ENCODE data around the gene MARK1.
"Not testable (repeated sequence)": the region's sequence is repeated elsewhere in the genome, so short reads cannot be mapped to it uniquely, and the experiment has no call there.

Gene MARK1

DNA sequence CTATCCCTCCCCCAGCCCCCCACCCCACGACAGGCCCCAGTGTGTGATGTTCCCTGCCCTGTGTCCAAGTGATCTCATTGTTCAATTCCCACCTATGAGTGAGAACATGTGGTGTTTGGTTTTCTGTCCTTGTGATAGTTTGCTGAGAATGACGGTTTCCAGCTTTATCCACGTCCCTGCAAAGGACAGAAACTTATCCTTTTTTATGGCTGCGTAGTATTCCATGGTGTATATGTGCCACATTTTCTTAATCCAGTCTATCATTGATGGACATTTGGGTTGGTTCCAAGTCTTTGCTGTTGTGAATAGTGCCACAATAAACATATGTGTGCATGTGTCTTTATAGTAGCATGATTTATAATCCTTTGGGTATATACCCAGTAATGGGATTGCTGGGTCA lies 77.7 kb downstream of the MARK1 start:
- not testable (repeated sequence) for DNase-seq

DNA sequence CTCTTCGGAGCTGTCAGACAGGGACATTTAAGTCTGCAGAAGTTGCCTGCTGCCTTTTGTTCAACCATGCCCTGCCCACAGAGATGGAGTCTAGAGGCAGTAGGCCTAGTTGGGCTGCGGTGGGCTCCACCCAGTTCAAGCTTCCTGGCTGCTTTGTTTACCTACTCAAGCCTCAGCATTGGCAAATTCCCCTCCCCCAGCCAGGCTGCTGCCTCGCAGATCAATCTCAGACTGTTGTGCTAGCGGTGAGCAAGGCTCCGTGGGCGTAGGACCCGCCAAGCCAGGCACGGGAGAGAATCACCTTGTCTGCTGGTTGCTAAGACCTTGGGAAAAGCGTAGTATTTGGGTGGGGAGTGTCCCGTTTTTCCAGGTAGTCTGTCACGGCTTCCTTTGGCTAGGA lies 83.2 kb downstream of the MARK1 start:
- DNase-seq, result not testable (repeated sequence)

DNA sequence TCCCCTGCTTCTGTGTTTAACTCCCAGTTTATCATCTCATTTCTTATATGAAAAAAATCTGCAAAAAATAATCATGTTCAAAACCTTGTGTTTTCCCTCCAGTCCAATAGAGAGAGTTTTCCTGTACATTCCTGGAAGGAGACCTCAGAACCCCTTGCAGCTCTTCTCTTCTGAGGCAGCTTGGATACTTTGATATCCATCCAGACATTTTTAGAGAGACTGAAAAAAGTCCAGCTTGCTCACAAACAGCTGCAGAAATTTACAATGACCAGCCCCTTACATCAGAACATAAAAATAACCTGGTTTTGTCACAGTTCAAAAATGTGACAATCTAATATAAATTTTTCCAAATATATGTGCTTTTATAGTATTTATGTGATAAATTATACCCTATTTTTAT lies 88.9 kb downstream of the MARK1 start:
- DNase-seq, result no peak

DNA sequence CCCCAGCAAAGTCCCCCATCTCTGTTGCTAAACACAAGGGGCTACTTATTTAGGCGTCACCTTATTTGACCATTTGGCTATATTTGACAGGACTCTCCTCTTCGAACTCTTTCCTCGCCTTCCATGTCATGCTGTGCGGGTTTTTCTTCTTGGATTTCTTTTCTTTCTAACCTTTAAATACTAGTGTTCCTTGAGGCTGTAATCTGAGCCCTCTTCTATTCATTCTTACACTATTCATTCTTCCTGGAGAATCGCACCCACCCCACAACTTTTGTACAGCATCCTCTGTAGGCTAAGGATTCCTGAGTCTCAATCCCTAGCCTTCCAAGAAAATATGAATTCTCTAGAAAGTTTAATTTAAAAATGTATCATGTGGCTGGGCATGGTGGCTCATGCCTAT lies 100.5 kb downstream of the MARK1 start:
- DNase-seq, result no peak

- DNase-seq, result no peak
Observed at GRCh38 chr1:220631238-220631815, 103.4 kb downstream of the MARK1 start.

GRCh38 chr1:220637759-220638158 lies 109.8 kb downstream of the MARK1 start:
- DNase-seq, result no peak

- DNase-seq, result no peak
Observed at GRCh38 chr1:220642285-220642684, 114.3 kb downstream of the MARK1 start.

- DNase-seq, result no peak
Observed at GRCh38 chr1:220652995-220653394, 125.1 kb downstream of the MARK1 start.

- no peak for DNase-seq
Observed at GRCh38 chr1:220655509-220655908, 127.6 kb downstream of the MARK1 start.

DNA sequence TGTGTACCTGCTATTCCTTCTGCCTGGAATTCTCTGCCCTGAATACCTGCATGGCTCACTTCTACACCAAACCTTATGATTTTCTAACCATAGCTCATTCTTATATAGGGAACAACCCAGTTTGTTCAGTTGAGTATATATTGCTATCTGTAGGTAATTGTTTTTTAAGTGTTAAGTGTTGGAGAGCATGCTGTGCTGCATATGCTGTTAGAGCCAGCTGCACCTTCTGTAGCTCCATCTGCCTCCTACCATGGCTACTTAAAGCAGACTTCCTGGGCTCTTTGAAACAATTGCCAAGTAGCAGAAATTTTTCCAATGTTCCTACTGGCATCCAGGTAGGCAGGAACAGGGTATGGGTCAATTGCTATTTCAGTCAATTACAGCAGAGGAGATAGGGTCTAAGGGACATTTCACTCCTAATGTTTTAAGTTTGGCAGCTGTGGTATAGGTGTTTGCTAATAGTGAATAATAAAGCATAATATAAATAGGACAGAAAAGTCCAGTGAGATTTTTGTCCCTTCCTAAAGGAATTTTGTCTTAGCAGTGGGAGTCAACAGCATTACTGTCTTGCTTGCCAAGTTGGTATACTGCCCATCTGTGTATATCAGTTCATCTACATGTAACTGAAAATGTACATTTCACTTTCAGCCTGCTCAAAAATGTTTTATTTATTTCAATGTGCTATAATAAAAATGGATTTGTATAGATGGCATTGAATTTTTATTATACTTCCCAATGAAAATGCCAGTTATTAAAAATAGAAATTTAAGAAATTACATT lies 128.2 kb downstream of the MARK1 start:
- no peak for DNase-seq

DNA sequence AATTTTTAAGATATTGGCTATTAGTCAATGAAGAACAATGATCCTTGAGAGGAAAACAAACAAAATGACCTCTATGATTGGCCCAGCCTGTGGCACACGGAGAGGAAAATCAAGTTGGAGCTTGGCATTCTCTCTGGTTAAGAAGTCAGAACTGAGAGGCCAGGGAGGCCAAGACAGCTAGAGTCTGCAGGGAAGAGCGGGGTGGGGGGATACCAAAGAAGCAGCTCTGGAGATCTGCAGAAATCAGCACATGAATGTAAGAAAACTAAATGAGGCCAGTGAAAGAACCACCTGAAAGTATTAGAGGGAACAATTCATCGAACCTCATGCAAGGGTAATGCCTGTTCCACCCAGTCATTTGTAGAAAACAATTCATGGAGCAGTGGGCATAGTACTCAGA lies 138.4 kb downstream of the MARK1 start:
- no peak for DNase-seq

DNA sequence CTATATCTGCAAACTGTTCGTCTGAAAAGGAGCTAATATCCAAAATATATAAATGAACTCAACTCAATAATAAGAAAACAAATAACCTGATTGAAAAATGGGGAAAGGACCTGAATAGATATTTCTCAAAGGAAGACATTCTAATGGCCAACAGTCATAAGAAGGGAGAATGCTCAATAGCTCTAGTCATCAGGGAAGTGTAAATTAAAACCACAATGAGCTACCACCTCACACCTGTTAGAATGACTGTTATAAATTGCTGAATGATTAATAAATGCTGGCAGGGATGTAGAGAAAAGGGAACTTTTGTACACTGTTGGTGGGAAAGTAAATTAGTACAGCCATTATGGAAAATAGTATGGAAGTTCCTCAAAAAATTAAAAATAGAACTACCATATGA lies 141.1 kb downstream of the MARK1 start:
- DNase-seq, result no peak

DNA sequence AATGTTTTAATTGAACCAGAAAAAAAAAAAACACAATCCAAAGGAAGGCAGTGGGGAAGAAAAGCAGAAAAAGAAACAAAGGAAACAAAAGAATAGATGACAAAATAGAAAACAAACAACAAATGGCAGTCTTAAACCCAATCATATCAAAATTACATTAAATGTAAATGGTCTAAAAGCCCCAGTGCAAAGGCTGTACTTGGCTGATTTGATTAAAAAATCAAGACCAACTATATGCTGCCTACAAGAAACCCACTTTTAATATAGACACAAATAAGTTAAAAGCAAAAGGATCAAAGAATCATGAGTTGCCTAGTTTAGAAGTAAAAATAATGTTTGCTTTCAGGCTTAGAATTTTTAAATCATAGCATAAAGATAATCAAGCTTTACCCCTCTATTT lies 142.4 kb downstream of the MARK1 start:
- DNase-seq, result no peak

- DNase-seq, result no peak
Observed at GRCh38 chr1:220673921-220674320, 146.0 kb downstream of the MARK1 start.

- DNase-seq, result no peak
Observed at GRCh38 chr1:220677251-220677650, 149.3 kb downstream of the MARK1 start.

GRCh38 chr1:220680085-220680687 lies 152.2 kb downstream of the MARK1 start:
- peak in 2 of 56 donors; percentile 7 to 8 for DNase-seq

DNA sequence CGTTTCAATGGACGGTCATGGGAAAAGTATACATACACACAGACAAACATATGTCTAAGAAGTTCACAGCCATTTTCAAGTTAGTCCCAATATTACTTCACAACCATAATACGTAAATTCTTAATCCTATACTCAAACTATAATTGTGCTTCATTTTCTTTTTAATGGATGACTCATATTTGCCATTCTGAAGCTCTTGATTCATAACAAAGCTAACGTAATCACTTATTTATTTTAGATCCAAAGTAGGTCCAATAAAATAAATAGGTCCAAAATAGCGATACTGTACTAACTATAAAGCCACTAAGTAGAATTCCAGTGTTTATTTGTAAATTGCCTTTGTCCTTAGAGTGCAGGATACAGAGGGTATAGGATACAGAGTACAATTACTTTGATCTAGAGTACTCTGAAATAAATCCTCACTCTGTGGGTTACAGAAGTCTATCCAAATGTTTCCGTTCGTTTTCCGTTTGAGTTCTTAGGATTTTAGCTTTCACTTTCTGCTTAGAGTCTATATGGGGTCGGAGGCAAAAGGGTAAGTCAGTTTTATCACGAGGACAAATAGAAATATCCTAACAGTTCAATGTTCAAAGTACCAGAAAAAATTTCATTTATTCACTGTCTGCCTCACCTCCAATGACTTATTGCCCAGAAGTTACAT lies 153.4 kb downstream of the MARK1 start:
- no peak for DNase-seq

DNA sequence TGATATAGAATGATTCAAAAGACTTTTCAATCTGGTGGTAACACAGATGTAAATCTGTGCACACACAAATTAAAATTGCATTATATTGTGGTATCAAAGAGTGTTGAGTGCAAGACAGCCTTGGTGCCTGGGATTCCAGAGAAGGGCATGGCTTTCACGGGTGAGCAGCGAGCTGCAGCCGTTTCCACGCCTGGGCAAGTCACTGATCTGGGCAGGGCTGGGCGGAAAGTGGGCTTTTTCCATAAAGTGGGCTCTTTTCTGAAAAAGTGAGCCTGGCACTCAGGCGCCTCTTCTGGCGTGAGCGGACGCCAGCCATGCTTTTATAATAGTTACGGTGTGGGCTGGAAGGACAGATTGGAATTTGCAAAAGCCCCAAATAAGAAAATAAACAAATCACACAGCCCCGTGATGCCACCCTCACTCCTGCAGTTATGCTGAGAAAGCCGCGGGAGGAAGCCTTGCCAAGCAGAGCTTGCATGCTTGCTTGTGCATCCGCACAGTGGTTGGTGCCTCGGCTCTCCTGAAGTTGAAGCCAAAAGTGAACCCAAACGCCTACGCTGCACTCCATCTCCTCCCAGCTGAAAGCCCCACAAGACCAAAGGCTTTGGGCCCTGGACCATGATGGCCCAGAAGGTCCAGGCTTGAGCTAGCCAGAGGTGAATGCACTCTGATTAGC lies 155.1 kb downstream of the MARK1 start:
- DNase-seq, result no peak

- DNase-seq, result not testable (repeated sequence)
Observed at GRCh38 chr1:220683716-220684115, 155.8 kb downstream of the MARK1 start.

DNA sequence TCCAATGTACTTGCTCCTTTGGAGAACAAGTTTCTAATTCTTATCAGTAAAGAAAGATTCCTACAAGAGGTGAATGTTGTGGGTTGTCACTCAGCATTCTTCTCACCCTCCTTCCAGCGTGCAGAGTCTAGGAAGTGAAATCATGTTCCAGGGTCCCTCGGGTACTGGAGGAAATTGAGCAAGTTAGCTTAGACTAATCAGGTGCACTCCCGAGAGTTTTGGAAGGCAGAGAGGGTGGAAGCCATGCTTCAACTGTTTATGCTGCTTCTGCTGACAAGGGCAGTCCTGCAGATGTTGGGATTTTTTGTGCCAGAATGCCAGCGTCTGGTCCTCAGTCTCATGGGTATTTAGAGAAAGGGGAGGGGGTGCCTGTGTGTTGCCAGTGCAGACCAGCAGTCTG lies 157.0 kb downstream of the MARK1 start:
- no peak for DNase-seq

GRCh38 chr1:220685879-220686278 lies 157.9 kb downstream of the MARK1 start:
- DNase-seq, result no peak

- DNase-seq, result no peak
Observed at GRCh38 chr1:220687809-220688208, 159.9 kb downstream of the MARK1 start.
